NCI-H2029 treated with DMSO at 0.1 percent for 48 hours (cell line): Measurements from ENCODE around the gene CASZ1.

Experiments
- DNase-seq: peaks from one replicate; lab custom pipeline; 2025; lab: John Stamatoyannopoulos, UW

Gene CASZ1

GRCh38 chr1:10635992-10636391 is 160.5 kb downstream of the CASZ1 start:
- no peak for DNase-seq

- no peak for DNase-seq
These were observed 161.2 kb downstream of the CASZ1 start for GRCh38 chr1:10635085-10635896.

- DNase-seq: no peak
These were observed 161.9 kb downstream of the CASZ1 start for GRCh38 chr1:10634428-10635084.

- no peak for DNase-seq
These were observed 162.4 kb downstream of the CASZ1 start for GRCh38 chr1:10634075-10634427.

GRCh38 chr1:10633416-10633815 is 163.0 kb downstream of the CASZ1 start:
- no peak for DNase-seq

- DNase-seq: no peak
These were observed 163.8 kb downstream of the CASZ1 start for GRCh38 chr1:10632691-10633090.

GRCh38 chr1:10631811-10632593 is 164.4 kb downstream of the CASZ1 start:
- no peak for DNase-seq

- no peak for DNase-seq
These were observed 165.2 kb downstream of the CASZ1 start for GRCh38 chr1:10631121-10631810.

- no peak for DNase-seq
These were observed 165.8 kb downstream of the CASZ1 start for GRCh38 chr1:10630661-10631120.

- DNase-seq: no peak
These were observed 166.5 kb downstream of the CASZ1 start for GRCh38 chr1:10629816-10630571.

GRCh38 chr1:10629091-10629815 is 167.2 kb downstream of the CASZ1 start:
- DNase-seq: no peak

- no peak for DNase-seq
These were observed 167.8 kb downstream of the CASZ1 start for GRCh38 chr1:10628685-10629084.

- DNase-seq: no peak
These were observed 169.5 kb downstream of the CASZ1 start for GRCh38 chr1:10626791-10627410.

- no peak for DNase-seq
These were observed 170.2 kb downstream of the CASZ1 start for GRCh38 chr1:10626131-10626731.

- DNase-seq: no peak
These were observed 170.9 kb downstream of the CASZ1 start for GRCh38 chr1:10625554-10625953.

GRCh38 chr1:10625076-10625475 is 171.4 kb downstream of the CASZ1 start:
- DNase-seq: no peak

- DNase-seq: no peak
These were observed 172.0 kb downstream of the CASZ1 start for GRCh38 chr1:10624256-10625050.

GRCh38 chr1:10623686-10624145 is 172.7 kb downstream of the CASZ1 start:
- no peak for DNase-seq
